ENCODE measurements around the gene PSMA6.

DNA sequence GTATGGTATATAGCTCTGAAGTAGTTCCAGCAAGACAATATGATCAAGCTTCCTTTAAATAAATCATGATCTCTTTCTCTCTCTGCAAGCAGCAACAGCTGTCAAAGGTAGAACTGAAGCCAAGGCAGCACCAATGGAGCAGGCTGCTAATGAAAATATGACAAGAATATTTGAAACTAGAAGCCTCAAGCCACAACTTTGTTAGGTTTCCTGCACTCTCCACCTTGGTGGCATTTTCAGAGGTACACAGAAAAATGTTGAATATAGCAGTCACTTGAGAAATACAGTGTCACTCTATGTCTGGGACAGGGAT is 43.8 kb upstream of the PSMA6 start:
- no peak for TF ChIP-seq POLR2A (IDR thresholded peaks at IDR 0.05)
- TF ChIP-seq, protein P1, sequence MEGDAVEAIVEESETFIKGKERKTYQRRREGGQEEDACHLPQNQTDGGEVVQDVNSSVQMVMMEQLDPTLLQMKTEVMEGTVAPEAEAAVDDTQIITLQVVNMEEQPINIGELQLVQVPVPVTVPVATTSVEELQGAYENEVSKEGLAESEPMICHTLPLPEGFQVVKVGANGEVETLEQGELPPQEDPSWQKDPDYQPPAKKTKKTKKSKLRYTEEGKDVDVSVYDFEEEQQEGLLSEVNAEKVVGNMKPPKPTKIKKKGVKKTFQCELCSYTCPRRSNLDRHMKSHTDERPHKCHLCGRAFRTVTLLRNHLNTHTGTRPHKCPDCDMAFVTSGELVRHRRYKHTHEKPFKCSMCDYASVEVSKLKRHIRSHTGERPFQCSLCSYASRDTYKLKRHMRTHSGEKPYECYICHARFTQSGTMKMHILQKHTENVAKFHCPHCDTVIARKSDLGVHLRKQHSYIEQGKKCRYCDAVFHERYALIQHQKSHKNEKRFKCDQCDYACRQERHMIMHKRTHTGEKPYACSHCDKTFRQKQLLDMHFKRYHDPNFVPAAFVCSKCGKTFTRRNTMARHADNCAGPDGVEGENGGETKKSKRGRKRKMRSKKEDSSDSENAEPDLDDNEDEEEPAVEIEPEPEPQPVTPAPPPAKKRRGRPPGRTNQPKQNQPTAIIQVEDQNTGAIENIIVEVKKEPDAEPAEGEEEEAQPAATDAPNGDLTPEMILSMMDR (IDR thresholded peaks at IDR 0.05) = no peak
